NCI-H2081 treated with DMSO at 0.1 percent for 48 hours (cell line): ENCODE measurements around the gene CLDN9.

Source experiments
- DNase-seq: peaks from one replicate; lab custom pipeline; 2025; lab: John Stamatoyannopoulos, UW

The CLDN9 gene

DNA sequence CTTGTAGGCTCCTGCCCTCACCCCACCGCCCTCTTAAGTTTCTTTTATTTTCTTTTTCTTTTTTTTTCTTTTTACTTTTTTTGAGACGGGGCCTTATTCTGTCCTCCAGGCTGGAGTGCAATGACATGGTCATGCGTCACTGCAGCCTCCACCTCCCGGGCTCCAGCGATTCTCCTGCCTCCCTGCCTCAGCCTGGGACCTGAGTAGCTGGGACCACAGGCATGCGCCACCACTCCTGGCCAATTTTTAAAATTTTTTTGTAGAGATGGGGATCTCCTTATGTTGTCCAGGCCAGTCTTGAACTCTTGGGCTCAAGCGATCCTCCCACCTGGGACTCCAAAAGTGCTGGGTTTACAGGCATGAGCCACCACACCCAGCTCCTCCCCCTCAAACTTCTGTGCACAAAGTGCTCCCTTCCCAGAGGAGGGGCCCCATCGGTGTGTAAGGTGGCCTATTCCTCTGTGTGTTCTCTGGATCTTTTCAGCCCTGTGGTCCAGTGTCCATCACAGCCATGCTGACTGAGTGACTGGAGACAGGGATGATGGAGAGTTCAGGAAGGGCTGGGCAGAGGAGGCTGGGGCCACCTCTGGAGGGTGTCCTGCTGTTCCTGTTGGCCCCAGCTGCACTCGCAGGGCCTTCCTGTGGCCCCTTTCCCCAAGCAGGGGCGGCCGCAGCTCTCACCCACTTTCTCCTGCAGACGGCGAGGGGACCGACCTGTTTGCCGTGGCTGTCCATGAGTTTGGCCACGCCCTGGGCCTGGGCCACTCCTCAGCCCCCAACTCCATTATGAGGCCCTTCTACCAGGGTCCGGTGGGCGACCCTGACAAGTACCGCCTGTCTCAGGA, 43.8 kb downstream of the CLDN9 start:
- DNase-seq, result no peak

DNA sequence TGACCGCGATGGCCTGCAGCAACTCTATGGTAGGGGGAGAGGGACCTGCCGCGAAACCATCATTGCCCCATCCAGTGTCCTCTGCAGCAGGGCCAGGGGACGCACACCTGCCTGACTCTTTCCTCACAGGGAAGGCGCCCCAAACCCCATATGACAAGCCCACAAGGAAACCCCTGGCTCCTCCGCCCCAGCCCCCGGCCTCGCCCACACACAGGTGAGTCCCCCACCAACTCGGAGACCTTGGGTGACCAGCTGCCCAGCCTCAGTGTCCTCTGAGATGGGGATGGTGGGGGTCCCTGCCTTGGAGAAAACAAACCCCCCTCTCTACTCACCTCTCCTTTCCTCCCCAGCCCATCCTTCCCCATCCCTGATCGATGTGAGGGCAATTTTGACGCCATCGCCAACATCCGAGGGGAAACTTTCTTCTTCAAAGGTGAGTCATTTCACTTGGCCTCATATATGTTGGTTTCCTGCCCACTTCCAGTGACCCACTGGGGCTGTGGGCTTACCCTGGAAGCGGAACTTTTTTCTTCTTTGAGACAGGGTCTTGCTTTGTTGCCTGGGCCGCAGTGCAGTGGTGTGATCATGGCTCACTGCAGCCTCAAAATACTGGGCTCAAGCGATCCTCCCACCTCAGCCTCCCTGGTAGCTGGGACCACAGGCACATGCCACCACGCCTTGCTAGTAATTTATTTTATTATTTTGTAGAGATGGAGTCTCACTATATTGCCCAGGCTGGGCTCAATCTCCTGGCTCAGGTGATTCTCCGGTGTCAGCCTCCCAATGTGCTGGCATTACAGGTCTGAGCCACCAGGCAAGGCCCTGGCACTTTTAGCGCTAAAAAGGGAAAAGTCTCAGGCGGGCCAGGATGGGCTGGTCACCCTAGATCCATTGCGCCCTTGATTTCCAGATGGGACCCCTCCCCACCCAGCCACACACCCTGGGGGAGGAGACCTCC, 44.7 kb downstream of the CLDN9 start:
- no peak for DNase-seq

DNA sequence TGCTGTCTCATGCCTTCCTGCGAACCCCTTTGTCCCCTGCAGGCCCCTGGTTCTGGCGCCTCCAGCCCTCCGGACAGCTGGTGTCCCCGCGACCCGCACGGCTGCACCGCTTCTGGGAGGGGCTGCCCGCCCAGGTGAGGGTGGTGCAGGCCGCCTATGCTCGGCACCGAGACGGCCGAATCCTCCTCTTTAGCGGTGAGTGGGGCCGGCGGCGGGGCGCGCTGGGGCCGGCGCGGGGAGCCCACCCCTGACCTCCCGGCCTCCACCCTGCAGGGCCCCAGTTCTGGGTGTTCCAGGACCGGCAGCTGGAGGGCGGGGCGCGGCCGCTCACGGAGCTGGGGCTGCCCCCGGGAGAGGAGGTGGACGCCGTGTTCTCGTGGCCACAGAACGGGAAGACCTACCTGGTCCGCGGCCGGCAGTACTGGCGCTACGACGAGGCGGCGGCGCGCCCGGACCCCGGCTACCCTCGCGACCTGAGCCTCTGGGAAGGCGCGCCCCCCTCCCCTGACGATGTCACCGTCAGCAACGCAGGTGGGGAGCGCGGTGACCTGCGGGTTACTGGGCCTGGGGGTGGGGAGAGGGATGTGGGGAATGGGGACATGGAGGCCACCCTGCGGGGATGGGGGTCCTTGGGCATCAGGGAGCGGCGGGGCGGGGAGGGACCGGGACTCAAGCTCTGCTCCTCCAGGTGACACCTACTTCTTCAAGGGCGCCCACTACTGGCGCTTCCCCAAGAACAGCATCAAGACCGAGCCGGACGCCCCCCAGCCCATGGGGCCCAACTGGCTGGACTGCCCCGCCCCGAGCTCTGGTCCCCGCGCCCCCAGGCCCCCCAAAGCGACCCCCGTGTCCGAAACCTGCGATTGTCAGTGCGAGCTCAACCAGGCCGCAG, 45.7 kb downstream of the CLDN9 start:
- DNase-seq, result no peak

DNA sequence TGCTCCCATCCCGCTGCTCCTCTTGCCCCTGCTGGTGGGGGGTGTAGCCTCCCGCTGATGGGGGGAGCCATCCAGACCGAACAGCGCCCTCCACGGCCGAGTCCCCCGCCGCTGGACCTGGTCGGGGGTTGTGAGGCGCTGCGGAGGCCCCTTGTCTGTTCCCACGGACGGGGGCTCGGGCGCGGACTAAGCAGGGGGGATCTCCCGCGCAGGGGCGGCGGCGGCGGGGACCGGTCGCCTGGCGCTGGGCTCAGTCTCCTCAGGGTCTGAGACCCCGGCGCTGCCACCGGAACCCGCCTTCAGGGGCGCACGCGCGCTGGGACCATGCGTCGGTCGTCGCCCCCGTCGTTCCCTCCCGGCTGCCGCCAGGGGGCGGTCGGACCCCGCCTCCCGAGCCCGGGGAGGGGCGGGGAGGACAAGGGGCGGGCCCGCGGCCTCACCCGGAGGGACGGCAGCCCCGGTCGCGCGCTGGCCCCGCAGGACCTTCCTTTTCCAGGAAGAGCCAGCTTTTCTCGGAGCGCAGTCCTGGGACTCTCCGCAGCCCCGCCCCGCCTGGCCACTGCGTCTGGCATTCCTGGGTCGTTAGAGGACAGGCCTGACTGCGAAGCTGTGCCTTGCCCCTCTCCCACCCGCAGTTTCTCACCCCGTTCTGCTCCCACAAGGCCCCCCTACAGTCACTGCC, 46.5 kb downstream of the CLDN9 start:
- no peak for DNase-seq

DNA sequence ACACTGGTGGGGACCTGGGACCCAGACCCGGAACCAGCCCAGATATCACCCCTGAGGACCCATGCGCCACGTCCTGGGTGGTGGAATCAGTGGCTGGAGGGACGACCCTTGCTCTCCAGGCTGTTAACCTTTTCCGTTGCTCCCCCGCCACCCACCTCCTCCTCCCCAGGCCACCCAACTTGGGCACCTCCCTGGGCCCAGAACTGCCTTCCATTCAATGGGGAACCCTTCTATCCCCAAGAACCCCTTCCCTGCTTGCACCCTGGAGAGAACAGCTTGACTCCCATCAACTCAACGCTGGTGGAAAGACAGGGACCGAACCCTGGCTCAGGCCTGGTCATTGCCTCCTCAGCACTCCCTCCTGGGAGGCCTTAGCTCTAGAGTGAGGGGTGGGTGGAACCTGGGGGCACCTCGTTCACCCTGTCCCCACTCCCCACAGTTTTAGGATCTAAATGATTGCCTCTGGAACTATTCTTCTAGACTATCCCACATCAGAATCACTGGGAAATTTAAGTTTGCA, 47.1 kb downstream of the CLDN9 start:
- DNase-seq, result no peak

DNA sequence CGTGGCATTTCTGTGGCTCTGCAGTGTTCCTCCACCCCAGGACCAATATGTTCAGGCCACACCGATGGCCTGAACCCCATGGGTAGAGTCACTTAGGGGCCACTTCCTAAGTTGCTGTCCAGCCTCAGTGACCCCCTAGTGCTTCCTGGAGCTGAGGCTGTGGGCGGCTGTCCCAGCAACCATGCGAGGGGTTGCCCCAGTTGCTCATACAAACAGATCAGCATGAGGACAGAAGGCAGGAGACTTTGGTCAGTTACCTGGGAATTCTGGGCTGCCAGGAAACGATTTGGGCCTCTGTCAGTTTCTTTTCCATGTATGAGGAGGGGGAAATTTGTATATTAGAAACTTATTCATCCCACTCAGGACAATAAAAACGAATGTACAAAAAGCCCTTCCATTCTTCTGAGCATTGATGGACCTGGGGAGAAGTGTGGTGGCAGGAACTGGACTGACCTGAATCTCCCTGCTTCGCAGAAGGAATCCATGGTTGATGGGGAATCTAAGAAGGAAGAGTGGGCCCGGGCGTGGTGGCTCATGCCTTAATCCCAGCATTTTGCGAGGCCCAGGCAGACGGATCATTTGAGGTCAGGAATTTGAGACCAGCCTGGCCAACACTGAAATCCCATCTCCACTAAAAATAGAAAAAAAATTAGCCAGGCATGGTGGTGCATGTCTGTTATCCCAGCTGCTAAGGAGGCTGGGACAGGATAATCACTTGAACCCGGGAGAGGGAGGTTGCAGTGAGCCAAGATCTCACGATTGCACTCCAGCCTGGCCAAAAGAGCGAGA, 47.8 kb downstream of the CLDN9 start:
- DNase-seq, result no peak

DNA sequence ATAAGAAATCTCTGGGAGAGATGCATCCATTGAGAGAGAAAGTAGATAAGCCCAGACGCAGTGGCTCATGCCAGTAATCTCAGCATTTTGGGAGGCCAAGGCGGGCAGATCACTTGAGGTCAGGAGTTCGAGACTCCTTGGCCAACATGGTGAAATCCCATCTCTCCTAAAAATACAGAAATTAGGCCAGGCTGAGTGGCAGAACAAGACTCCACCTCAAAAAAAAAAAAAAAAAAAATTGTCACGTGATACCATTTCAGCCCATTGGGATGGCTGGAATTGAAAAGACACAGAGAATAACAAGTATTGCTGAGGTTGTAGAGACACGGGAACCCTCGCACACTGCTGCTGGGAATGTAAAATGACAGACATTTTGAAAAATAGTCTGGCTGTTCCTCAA, 49.8 kb downstream of the CLDN9 start:
- no peak for DNase-seq

DNA sequence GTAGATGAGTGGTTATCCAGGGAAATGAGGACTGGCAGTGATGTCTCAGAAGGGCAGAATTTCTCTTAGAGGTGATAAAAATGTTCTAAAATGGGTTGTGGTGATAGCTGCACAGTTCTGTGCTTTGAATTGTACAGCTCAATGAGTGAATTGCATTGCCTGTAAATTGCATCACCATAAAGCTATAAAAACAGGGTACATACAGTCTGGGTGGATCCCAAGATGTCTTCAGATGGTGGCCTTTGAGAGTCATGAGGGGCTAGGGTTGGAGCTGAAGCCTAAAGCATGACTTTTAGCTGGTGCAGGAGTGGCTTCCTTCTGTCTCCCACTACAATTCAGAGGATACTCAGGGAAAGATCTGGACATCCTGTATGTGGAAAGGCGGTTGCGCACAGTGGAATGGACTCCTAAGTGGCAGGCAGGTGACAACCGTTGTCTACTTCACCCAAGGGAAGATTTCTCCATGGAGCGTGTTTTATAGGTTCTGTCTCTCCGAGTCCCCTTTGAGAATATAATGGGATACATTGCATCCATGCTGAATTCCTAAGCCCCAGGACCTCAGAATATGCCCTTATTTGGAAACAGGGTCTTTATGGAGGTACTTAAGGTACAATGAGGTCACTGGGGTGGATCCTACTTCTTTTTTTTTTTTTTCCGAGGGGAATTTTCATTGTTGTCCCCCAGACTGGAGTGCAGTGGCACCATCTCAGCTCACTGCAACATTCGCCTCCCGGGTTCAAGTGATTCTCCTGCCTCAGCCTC, 51.1 kb downstream of the CLDN9 start:
- no peak for DNase-seq
